HepG2 (cell line): ENCODE results near the gene LCAT. TPM values are rescaled to one million over a fixed set of nuclear protein-coding genes. Genes with fewer than 3 reads are reported as not detected.

Experiments
- CREM ChIP-seq, 2 experiments: sonication (generic) in 1 of 2; formaldehyde crosslinking in 1 of 2; IDR thresholded peaks; 2 replicates each; pipeline versions ENCODE4 v1.4.0 to v1.6.1; 2016 to 2020; ENCODE audit warnings: antibody characterized with exemption in 1 of 2, mild to moderate bottlenecking in 1 of 2, missing genetic modification reagents in 1 of 2
- NKX3-1 ChIP-seq: sonication (generic); formaldehyde crosslinking; IDR thresholded peaks from 2 replicates; pipeline ENCODE4 v1.5.0; 2020; ENCODE audit warnings: missing genetic modification reagents
- PRDM15 ChIP-seq: sonication (generic); formaldehyde crosslinking; IDR thresholded peaks from 2 replicates; pipeline ENCODE4 v1.4.0; 2020; ENCODE audit warnings: missing genetic modification reagents
- SALL1 ChIP-seq: sonication (generic); formaldehyde crosslinking; IDR thresholded peaks from 2 replicates; pipeline ENCODE4 v1.8.0; 2022; ENCODE audit warnings: mild to moderate bottlenecking, missing genetic modification reagents
- XBP1 ChIP-seq: sonication (generic); formaldehyde crosslinking; IDR thresholded peaks from 2 replicates; pipeline ENCODE4 v1.5.0; 2020; ENCODE audit warnings: missing genetic modification reagents
- ZNF280D ChIP-seq: sonication (generic); formaldehyde crosslinking; IDR thresholded peaks from 2 replicates; pipeline ENCODE4 v1.5.1; 2020; ENCODE audit warnings: mild to moderate bottlenecking, missing genetic modification reagents
- ZNF549 ChIP-seq: sonication (generic); formaldehyde crosslinking; IDR thresholded peaks from 2 replicates; pipeline ENCODE4 v1.5.0; 2020; ENCODE audit warnings: missing genetic modification reagents
- polyA plus RNA-seq, 8 experiments: library from polyadenylated mRNA; depleted of rRNA in 3 of 8; stranded (reverse) in 7 of 8; unstranded in 1 of 8; fragments of >200 nt; fragmentation: Illumina TruSeq in 4 of 8; extraction: Trizol in 4 of 8; gene quantifications; 2 replicates each; pipeline versions ENCODE4 v1.2.1 to v1.2.3, GENCODE V29; 2011 to 2016; ENCODE audit warnings: low read depth in 4 of 8, missing spikeins in 1 of 8, mixed read lengths in 1 of 8; ENCODE audit not compliant: insufficient read depth in 1 of 8
- total RNA-seq, 5 experiments: library from RNA; depleted of rRNA; stranded (reverse); fragments of >200 nt; fragmentation: Illumina TruSeq; extraction: Trizol; gene quantifications; 2 replicates each; pipeline ENCODE4 v1.2.3, GENCODE V29; 2016; ENCODE audit warnings: low read depth in 1 of 5
- TF ChIP-seq, protein P1 (sequence below): sonication (generic); formaldehyde crosslinking; IDR thresholded peaks from 2 replicates; pipeline ENCODE4 v1.5.1; 2020; ENCODE audit warnings: mild to moderate bottlenecking, missing genetic modification reagents, moderate library complexity
- TF ChIP-seq, protein P2 (sequence below): sonication (generic); formaldehyde crosslinking; IDR thresholded peaks from 2 replicates; pipeline ENCODE4 v1.5.1; 2020; ENCODE audit warnings: missing genetic modification reagents, mild to moderate bottlenecking, borderline replicate concordance
- TF ChIP-seq, protein P3 (sequence below): sonication (generic); formaldehyde crosslinking; IDR thresholded peaks from 2 replicates; pipeline ENCODE4 v1.4.0; 2020; ENCODE audit warnings: missing genetic modification reagents; ENCODE audit errors: not compliant biosample characterization

LCAT gene
- total and polyA plus RNA-seq, 2 of the 13 experiments (the other 11 are each of a cell fraction or from before 2014, with no cell fraction given), result 36.1 to 38.9 TPM

DNA sequence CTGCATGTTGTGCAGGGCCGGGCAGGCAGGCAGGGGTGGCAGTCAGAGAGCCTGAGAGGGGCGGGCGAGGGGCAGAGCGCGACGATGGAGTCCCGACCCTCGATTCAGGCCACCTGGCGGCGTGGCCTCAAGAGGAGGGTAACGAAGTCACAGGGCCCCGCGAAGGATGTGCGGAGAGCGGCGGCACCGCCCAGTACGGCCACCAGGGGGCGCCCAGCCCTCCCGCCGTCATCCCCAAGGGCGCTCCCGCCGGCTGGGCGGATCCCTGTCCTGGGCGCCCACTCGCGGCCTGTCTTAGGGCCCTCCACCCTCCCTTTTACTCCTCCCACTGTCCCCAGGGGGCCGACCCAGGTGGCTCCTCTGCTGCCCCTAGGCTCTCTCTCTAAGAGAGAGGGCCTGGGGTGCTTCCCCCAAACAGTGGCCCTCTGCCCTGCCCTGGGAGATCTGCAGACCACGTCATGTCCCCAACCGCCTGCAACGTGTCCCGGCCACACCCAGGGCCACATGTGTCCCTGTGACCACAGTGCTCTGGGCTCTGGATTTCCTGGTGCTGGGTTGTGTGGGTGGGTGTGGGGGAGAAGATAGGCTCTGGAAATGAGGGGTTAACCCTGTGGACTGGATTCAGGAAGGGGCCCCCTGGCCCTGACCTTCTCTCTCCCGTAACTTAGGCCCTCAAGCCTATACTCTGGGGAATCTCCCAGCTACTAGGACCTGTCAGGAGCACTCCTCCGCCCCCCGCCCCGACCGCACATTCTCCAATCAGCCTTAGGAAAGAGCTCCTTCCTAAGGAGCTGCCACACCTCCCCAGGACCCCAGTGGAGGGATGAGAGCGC, 49.5 kb upstream of the LCAT start (continued):
- TF ChIP-seq, protein P1, sequence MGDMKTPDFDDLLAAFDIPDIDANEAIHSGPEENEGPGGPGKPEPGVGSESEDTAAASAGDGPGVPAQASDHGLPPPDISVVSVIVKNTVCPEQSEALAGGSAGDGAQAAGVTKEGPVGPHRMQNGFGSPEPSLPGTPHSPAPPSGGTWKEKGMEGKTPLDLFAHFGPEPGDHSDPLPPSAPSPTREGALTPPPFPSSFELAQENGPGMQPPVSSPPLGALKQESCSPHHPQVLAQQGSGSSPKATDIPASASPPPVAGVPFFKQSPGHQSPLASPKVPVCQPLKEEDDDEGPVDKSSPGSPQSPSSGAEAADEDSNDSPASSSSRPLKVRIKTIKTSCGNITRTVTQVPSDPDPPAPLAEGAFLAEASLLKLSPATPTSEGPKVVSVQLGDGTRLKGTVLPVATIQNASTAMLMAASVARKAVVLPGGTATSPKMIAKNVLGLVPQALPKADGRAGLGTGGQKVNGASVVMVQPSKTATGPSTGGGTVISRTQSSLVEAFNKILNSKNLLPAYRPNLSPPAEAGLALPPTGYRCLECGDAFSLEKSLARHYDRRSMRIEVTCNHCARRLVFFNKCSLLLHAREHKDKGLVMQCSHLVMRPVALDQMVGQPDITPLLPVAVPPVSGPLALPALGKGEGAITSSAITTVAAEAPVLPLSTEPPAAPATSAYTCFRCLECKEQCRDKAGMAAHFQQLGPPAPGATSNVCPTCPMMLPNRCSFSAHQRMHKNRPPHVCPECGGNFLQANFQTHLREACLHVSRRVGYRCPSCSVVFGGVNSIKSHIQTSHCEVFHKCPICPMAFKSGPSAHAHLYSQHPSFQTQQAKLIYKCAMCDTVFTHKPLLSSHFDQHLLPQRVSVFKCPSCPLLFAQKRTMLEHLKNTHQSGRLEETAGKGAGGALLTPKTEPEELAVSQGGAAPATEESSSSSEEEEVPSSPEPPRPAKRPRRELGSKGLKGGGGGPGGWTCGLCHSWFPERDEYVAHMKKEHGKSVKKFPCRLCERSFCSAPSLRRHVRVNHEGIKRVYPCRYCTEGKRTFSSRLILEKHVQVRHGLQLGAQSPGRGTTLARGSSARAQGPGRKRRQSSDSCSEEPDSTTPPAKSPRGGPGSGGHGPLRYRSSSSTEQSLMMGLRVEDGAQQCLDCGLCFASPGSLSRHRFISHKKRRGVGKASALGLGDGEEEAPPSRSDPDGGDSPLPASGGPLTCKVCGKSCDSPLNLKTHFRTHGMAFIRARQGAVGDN, result peak; percentile 96
- peak; percentile 72; the same call in 1 of the 2 replicates for TF ChIP-seq SALL1
- TF ChIP-seq ZNF280D (CRISPR knock-in tag), result 0 out of 2 replicates have a peak, but pooled peaks have one; percentile 47
- peak; percentile 60; the same call in 1 of the 2 replicates for TF ChIP-seq NKX3-1 (CRISPR knock-in tag)
- TF ChIP-seq, protein P2, sequence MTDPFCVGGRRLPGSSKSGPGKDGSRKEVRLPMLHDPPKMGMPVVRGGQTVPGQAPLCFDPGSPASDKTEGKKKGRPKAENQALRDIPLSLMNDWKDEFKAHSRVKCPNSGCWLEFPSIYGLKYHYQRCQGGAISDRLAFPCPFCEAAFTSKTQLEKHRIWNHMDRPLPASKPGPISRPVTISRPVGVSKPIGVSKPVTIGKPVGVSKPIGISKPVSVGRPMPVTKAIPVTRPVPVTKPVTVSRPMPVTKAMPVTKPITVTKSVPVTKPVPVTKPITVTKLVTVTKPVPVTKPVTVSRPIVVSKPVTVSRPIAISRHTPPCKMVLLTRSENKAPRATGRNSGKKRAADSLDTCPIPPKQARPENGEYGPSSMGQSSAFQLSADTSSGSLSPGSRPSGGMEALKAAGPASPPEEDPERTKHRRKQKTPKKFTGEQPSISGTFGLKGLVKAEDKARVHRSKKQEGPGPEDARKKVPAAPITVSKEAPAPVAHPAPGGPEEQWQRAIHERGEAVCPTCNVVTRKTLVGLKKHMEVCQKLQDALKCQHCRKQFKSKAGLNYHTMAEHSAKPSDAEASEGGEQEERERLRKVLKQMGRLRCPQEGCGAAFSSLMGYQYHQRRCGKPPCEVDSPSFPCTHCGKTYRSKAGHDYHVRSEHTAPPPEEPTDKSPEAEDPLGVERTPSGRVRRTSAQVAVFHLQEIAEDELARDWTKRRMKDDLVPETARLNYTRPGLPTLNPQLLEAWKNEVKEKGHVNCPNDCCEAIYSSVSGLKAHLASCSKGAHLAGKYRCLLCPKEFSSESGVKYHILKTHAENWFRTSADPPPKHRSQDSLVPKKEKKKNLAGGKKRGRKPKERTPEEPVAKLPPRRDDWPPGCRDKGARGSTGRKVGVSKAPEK (CRISPR knock-in tag), result peak; percentile 44; the same call in 1 of the 2 replicates
- TF ChIP-seq, protein P3, sequence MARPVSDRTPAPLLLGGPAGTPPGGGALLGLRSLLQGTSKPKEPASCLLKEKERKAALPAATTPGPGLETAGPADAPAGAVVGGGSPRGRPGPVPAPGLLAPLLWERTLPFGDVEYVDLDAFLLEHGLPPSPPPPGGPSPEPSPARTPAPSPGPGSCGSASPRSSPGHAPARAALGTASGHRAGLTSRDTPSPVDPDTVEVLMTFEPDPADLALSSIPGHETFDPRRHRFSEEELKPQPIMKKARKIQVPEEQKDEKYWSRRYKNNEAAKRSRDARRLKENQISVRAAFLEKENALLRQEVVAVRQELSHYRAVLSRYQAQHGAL (CRISPR knock-in tag), result no peak
- peak; percentile 57; the same call in 1 of the 2 replicates for TF ChIP-seq XBP1 (CRISPR knock-in tag)
- no peak for TF ChIP-seq PRDM15
- TF ChIP-seq ZNF549 (CRISPR knock-in tag), result no peak
- TF ChIP-seq CREM (IDR thresholded peaks at IDR 0.05), result no peak
- TF ChIP-seq CREM (CRISPR knock-in tag; IDR thresholded peaks at IDR 0.05), result no peak
